ENCODE results near the gene CPOX. TPM values are rescaled to one million over a fixed set of nuclear protein-coding genes. Genes with fewer than 3 reads are reported as not detected.
"Not testable (repeated sequence)": the region's sequence is repeated elsewhere in the genome, so short reads cannot be mapped to it uniquely, and the experiment has no call there.

Gene CPOX
- total and polyA plus RNA-seq, 10 of the 15 experiments (the other 5 are each of a cell fraction or from before 2014, with no cell fraction given) = 40.7 to 72.6 (median 64.5) TPM

DNA sequence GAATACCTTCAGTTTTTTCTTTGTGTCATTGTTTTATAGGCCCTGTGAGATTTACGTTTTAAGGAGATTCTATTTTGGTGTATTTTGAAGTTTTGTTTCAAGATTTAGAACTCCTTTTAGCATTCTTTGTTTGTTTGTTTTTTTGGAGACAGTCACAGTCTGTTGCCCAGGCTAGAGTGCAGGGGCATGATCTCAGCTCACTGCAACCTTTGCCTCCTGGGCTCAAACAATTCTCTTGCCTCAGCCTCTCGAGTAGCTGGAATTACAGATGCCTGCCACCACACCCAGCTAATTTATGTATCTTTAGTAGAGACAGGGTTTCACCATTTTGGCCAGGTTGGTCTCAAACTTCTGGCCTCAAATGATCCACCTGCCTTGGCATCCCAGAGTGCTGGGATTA is 48.3 kb upstream of the CPOX start:
- Histone ChIP-seq H3K9me3 (replicated peaks; ENCODE audit: control insufficient read depth, insufficient read depth, low read length) (peaks cover 17% of the 10 kb centered on the region), H3K4me1 (ENCODE audit: control insufficient read depth, insufficient read depth, low read length) (peaks cover 31% of the 10 kb centered on the region), H3K27ac (ENCODE audit: control insufficient read depth, insufficient read depth) (peak overlapping the region; percentile 62; the same call in 1 of the 2 replicates)
- H4K20me1 ChIP-seq (ENCODE audit: control insufficient read depth, insufficient read depth); H3K4me3 ChIP-seq; BruUV-seq (replicated peaks); FAIRE-seq; in situ Hi-C loops (cut with MboI); H3K36me3 ChIP-seq (ENCODE audit: control insufficient read depth in 2 of 2, insufficient read depth in 2 of 2, low read length in 1 of 2); H2AFZ ChIP-seq (ENCODE audit: control insufficient read depth, low read depth, low read length); H3K79me2 ChIP-seq (ENCODE audit: control insufficient read depth, insufficient read depth, low read length); DNase-seq (ENCODE audit: low read depth, low spot score); H3K27me3 ChIP-seq (replicated peaks in 1 of 2; ENCODE audit: control insufficient read depth in 2 of 2, insufficient read depth in 2 of 2, low read length in 1 of 2); intact Hi-C loops (cut with micrococcal nuclease; ENCODE audit: unreplicated experiment); H3K9ac ChIP-seq (ENCODE audit: control insufficient read depth, insufficient read depth, low read length); H3K4me2 ChIP-seq (ENCODE audit: control insufficient read depth, insufficient read depth): not testable (repeated sequence)
- ChIA-PET CTCF (interaction anchor here (0.9 to 6.6 kb wide), 5 partner anchors 29 to 176 kb away, joined by 3 to 43 read pairs (median 4); no protein-coding TSS in a partner anchor), POLR2A (interaction anchor here (1.7 to 2.5 kb wide), 2 partner anchors 28 to 86 kb away, joined by 5 to 13 read pairs; no protein-coding TSS in a partner anchor), SMC1A (ENCODE audit: uncharacterized antibody, unreplicated experiment) (interaction anchor here (0.8 to 3.5 kb wide), 14 partner anchors 11 to 120 kb away, joined by 3 to 22 read pairs (median 6); no protein-coding TSS in a partner anchor), RAD21 (ENCODE audit: unreplicated experiment) (interaction anchor here (0.8 to 3.2 kb wide), 12 partner anchors 15 to 260 kb away, joined by 3 to 15 read pairs (median 3); partner anchors contain the start of gene DCBLD2)
- peak; percentile 48 for ATAC-seq
- WGBS (ENCODE audit: insufficient coverage, insufficient replicate concordance, low lambda C conversion rate, missing lambda C conversion rate) = 4% methylated on average over 2 of the region's 2 CpGs

DNA sequence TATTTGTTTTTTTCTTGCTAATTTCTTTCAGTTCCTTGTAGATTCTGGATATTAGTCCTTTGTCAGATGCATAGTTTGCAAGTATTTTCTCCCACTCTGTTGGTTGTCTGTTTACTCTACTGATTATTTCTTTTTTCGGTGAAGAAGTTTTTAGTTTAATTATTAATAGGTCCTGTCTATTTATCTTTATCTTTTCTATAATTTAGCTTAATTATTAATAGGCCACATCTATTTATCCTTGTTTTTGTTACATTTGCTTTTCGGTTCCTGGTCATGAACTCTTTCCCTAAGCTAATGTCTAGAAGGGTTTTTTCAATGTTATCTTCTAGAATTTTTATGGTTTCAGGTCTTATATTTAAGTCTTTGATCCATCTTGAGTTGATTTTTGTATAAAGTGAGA is 45.1 kb upstream of the CPOX start:
- H3K36me3 ChIP-seq (ENCODE audit: control insufficient read depth in 2 of 2, insufficient read depth in 2 of 2, low read length in 1 of 2); H3K79me2 ChIP-seq (ENCODE audit: control insufficient read depth, insufficient read depth, low read length); RAD21 ChIA-PET (ENCODE audit: unreplicated experiment); H3K4me2 ChIP-seq (ENCODE audit: control insufficient read depth, insufficient read depth); CTCF ChIA-PET; FAIRE-seq; DNase-seq (ENCODE audit: low read depth, low spot score); H3K4me3 ChIP-seq; in situ Hi-C loops (cut with MboI); SMC1A ChIA-PET (ENCODE audit: uncharacterized antibody, unreplicated experiment); intact Hi-C loops (cut with micrococcal nuclease; ENCODE audit: unreplicated experiment); H3K9ac ChIP-seq (ENCODE audit: control insufficient read depth, insufficient read depth, low read length); H4K20me1 ChIP-seq (ENCODE audit: control insufficient read depth, insufficient read depth); H3K27me3 ChIP-seq (replicated peaks in 1 of 2; ENCODE audit: control insufficient read depth in 2 of 2, insufficient read depth in 2 of 2, low read length in 1 of 2); POLR2A ChIA-PET; H2AFZ ChIP-seq (ENCODE audit: control insufficient read depth, low read depth, low read length); BruUV-seq (replicated peaks); H3K27ac ChIP-seq (ENCODE audit: control insufficient read depth, insufficient read depth); ATAC-seq: not testable (repeated sequence)
- 93% methylated on average over 2 of the region's 2 CpGs for WGBS (ENCODE audit: insufficient coverage, insufficient replicate concordance, low lambda C conversion rate, missing lambda C conversion rate)
- Histone ChIP-seq H3K4me1 (ENCODE audit: control insufficient read depth, insufficient read depth, low read length) (peaks cover 16% of the 10 kb centered on the region), H3K9me3 (replicated peaks; ENCODE audit: control insufficient read depth, insufficient read depth, low read length) (peaks cover 10% of the 10 kb centered on the region)

Data from GM12878 (cell line).